H4 (cell line): ENCODE measurements around the gene DPYSL3. TPM values are rescaled to one million over a fixed set of nuclear protein-coding genes. Genes with fewer than 3 reads are reported as not detected.

ENCODE experiments used
- DNase-seq: peaks from one replicate; pipeline ENCODE4 v3.0.0-alpha.2; 2015; ENCODE audit warnings: low spot score
- total RNA-seq: library from RNA; depleted of rRNA; stranded (reverse); fragments of >200 nt; shearing (Covaris generic); gene quantifications from 2 replicates; pipeline ENCODE4 v1.2.3, GENCODE V29; 2014

DPYSL3 gene
- total RNA-seq, 1 experiment from 2014 or later, result 83.9 TPM

- DNase-seq, result no peak
These were observed 5.4 kb upstream of the DPYSL3 start for GRCh38 chr5:147515269-147515668.

GRCh38 chr5:147512659-147513379 is 3.0 kb upstream of the DPYSL3 start:
- no peak for DNase-seq

GRCh38 chr5:147510885-147511284 is 1.0 kb upstream of the DPYSL3 start:
- no peak for DNase-seq

GRCh38 chr5:147509041-147509709 is 693 bp downstream of the DPYSL3 start:
- DNase-seq, result peak; percentile 6

- DNase-seq, result no peak
These were observed 1.2 kb downstream of the DPYSL3 start for GRCh38 chr5:147508711-147509040.

GRCh38 chr5:147507480-147508126 is 2.3 kb downstream of the DPYSL3 start:
- peak; percentile 34 for DNase-seq

GRCh38 chr5:147504535-147504934 is 5.3 kb downstream of the DPYSL3 start:
- DNase-seq, result no peak

GRCh38 chr5:147504011-147504410 is 5.9 kb downstream of the DPYSL3 start:
- no peak for DNase-seq

- DNase-seq, result no peak
These were observed 18.9 kb downstream of the DPYSL3 start for GRCh38 chr5:147490989-147491388.

GRCh38 chr5:147487031-147487750 is 22.7 kb downstream of the DPYSL3 start:
- no peak for DNase-seq

- DNase-seq, result no peak
These were observed 24.1 kb downstream of the DPYSL3 start for GRCh38 chr5:147485814-147486213.

GRCh38 chr5:147485046-147485445 is 24.8 kb downstream of the DPYSL3 start:
- peak; percentile 49 for DNase-seq

- peak; percentile 27 for DNase-seq
These were observed 25.2 kb downstream of the DPYSL3 start for GRCh38 chr5:147484708-147485020.

- DNase-seq, result peak; percentile 87
These were observed 25.7 kb downstream of the DPYSL3 start for GRCh38 chr5:147483961-147484707.

- no peak for DNase-seq
These were observed 26.6 kb downstream of the DPYSL3 start for GRCh38 chr5:147483188-147483790.

- no peak for DNase-seq
These were observed 27.1 kb downstream of the DPYSL3 start for GRCh38 chr5:147482706-147483180.

GRCh38 chr5:147481874-147482705 is 27.8 kb downstream of the DPYSL3 start:
- peak; percentile 41 for DNase-seq

GRCh38 chr5:147481376-147481775 is 28.5 kb downstream of the DPYSL3 start:
- peak; percentile 76 for DNase-seq

GRCh38 chr5:147479949-147480348 is 29.9 kb downstream of the DPYSL3 start:
- no peak for DNase-seq

GRCh38 chr5:147479444-147479843 is 30.4 kb downstream of the DPYSL3 start:
- DNase-seq, result no peak
